WI38 (cell line): ENCODE data around the gene ABTB1.

Experiments used
- H3K4me3 ChIP-seq: 2 replicates; pipeline ENCODE4 v1.5.1; 2011; ENCODE audit warnings: low read depth, mild to moderate bottlenecking, control low read depth, low read length
- CTCF ChIP-seq: IDR thresholded peaks from 2 replicates; pipeline ENCODE4 v1.5.1; 2012; ENCODE audit warnings: low read depth, mild to moderate bottlenecking, control low read depth, low read length

ABTB1 gene

GRCh38 chr3:127660621-127661251 is 12.0 kb upstream of the ABTB1 start:
- no peak overlapping the region for H3K4me3 ChIP-seq

GRCh38 chr3:127661600-127661999 is 11.2 kb upstream of the ABTB1 start:
- H3K4me3 ChIP-seq: no peak overlapping the region
- TF ChIP-seq CTCF: no peak

More at GRCh38 chr3:127660621-127661251, 12.0 kb upstream of the ABTB1 start:
- TF ChIP-seq CTCF: no peak

- H3K4me3 ChIP-seq: no peak overlapping the region
- TF ChIP-seq CTCF: no peak
These were observed 10.7 kb upstream of the ABTB1 start for GRCh38 chr3:127662001-127662469.

GRCh38 chr3:127663151-127663550 is 9.6 kb upstream of the ABTB1 start:
- no peak for TF ChIP-seq CTCF
- no peak overlapping the region for H3K4me3 ChIP-seq

GRCh38 chr3:127665165-127665564 is 7.6 kb upstream of the ABTB1 start:
- TF ChIP-seq CTCF: no peak
- H3K4me3 ChIP-seq: no peak overlapping the region

- TF ChIP-seq CTCF: no peak
- no peak overlapping the region for H3K4me3 ChIP-seq
These were observed 7.2 kb upstream of the ABTB1 start for GRCh38 chr3:127665586-127665985.

- no peak for TF ChIP-seq CTCF
- H3K4me3 ChIP-seq: no peak overlapping the region
These were observed 6.1 kb upstream of the ABTB1 start for GRCh38 chr3:127666676-127667075.
